ENCODE measurements around the gene KIF3B. TPM values are rescaled to one million over a fixed set of nuclear protein-coding genes. Genes with fewer than 3 reads are reported as not detected.

Gene KIF3B
- total and polyA plus RNA-seq, 2 donors (not counting 1 experiment from before 2014, with no cell fraction given): 12.7 to 17.5 TPM

GRCh38 chr20:32238483-32239425, 38.7 kb upstream of the KIF3B start:
- Histone ChIP-seq H2AFZ (ENCODE audit: insufficient read depth, low read depth, low read length, poor library complexity, severe bottlenecking) (no peak overlapping the region), H3K4me1 (ENCODE audit: control insufficient read depth in 2 of 2, insufficient read depth in 2 of 2, low read length in 2 of 2) (peaks cover 8 to 11% of the 10 kb centered on the region in 2 donors), H3K9me3 (ENCODE audit: control extremely low read depth in 1 of 3, control insufficient read depth in 2 of 3, insufficient read depth in 1 of 3, low read length in 2 of 3) (no peaks in the 10 kb centered on the region), H3K36me3 (replicated peaks in 1 of 2; ENCODE audit: control extremely low read depth in 1 of 2, control insufficient read depth in 1 of 2, extremely low read depth in 1 of 2, insufficient read depth in 2 of 2, low read length in 1 of 2) (peaks cover 0 to 31% of the 10 kb centered on the region in 2 experiments), H3K79me2 (ENCODE audit: control insufficient read depth, insufficient read depth, low read length) (no peaks in the 10 kb centered on the region), H3K4me3 (ENCODE audit: control extremely low read depth in 1 of 5, extremely low read depth in 1 of 5, insufficient read depth in 1 of 5, low read depth in 2 of 5, low read length in 4 of 5) (no peak overlapping the region), H4K20me1 (ENCODE audit: control insufficient read depth, insufficient read depth, low read length, poor library complexity, severe bottlenecking) (no peaks in the 10 kb centered on the region), H3K27me3 (replicated peaks in 1 of 4; ENCODE audit: control extremely low read depth in 1 of 4, control insufficient read depth in 3 of 4, insufficient read depth in 4 of 4, low read length in 3 of 4) (no peaks in the 10 kb centered on the region), H3K9ac (ENCODE audit: low read length) (no peak overlapping the region), H3K27ac (ENCODE audit: low read length in 2 of 2) (no peak overlapping the region), H3K4me2 (replicated peaks; ENCODE audit: low read depth, low read length, poor library complexity, severe bottlenecking) (no peak overlapping the region)
- no peak for DNase-seq
- H3K4me3 Mint-ChIP-seq: no peak overlapping the region
- POLR2A ChIA-PET: no interaction called here
- no peaks in the 10 kb centered on the region for H3K9me3 Mint-ChIP-seq (ENCODE audit: insufficient read depth)
- no peak for TF ChIP-seq EZH2 (IDR thresholded peaks at IDR 0.05; ENCODE audit: borderline replicate concordance, insufficient read depth, low read depth, low read length, poor library complexity, severe bottlenecking)
- TF ChIP-seq CTCF (IDR thresholded peaks at IDR 0.05): no peak
- CTCF ChIA-PET: no interaction called here
- H3K4me1 Mint-ChIP-seq: peaks cover 13% of the 10 kb centered on the region
- ATAC-seq (ENCODE audit: low read depth): no peak
- H3K27ac Mint-ChIP-seq: no peak overlapping the region
- 79% methylated on average over 7 of the region's 9 CpGs for WGBS (ENCODE audit: insufficient coverage)
- no peaks in the 10 kb centered on the region for H3K27me3 Mint-ChIP-seq
- intact Hi-C loops (cut with micrococcal nuclease): loop anchor here (10.0 kb wide), 1 partner anchor 416 kb away; no protein-coding TSS in a partner anchor

- WGBS (ENCODE audit: insufficient coverage): no CpG with 5 or more reads among the region's 1 CpG
- Histone ChIP-seq H4K20me1 (ENCODE audit: control insufficient read depth, insufficient read depth, low read length, poor library complexity, severe bottlenecking) (no peaks in the 10 kb centered on the region), H3K27ac (ENCODE audit: low read length in 2 of 2) (no peak overlapping the region), H3K9ac (ENCODE audit: low read length) (no peak overlapping the region), H3K79me2 (ENCODE audit: control insufficient read depth, insufficient read depth, low read length) (no peaks in the 10 kb centered on the region), H3K9me3 (ENCODE audit: control extremely low read depth in 1 of 3, control insufficient read depth in 2 of 3, insufficient read depth in 1 of 3, low read length in 2 of 3) (no peaks in the 10 kb centered on the region), H3K27me3 (replicated peaks in 1 of 4; ENCODE audit: control extremely low read depth in 1 of 4, control insufficient read depth in 3 of 4, insufficient read depth in 4 of 4, low read length in 3 of 4) (no peaks in the 10 kb centered on the region), H2AFZ (ENCODE audit: insufficient read depth, low read depth, low read length, poor library complexity, severe bottlenecking) (no peak overlapping the region), H3K36me3 (replicated peaks in 1 of 2; ENCODE audit: control extremely low read depth in 1 of 2, control insufficient read depth in 1 of 2, extremely low read depth in 1 of 2, insufficient read depth in 2 of 2, low read length in 1 of 2) (peaks cover 0 to 18% of the 10 kb centered on the region in 2 experiments), H3K4me2 (replicated peaks; ENCODE audit: low read depth, low read length, poor library complexity, severe bottlenecking) (no peak overlapping the region), H3K4me1 (ENCODE audit: control insufficient read depth in 2 of 2, insufficient read depth in 2 of 2, low read length in 2 of 2) (peaks cover 7 to 8% of the 10 kb centered on the region in 2 donors), H3K4me3 (ENCODE audit: control extremely low read depth in 1 of 5, extremely low read depth in 1 of 5, insufficient read depth in 1 of 5, low read depth in 2 of 5, low read length in 4 of 5) (no peak overlapping the region)
- H3K27ac Mint-ChIP-seq: no peak overlapping the region
- ATAC-seq (ENCODE audit: low read depth): no peak
- H3K27me3 Mint-ChIP-seq: no peaks in the 10 kb centered on the region
- intact Hi-C loops (cut with micrococcal nuclease): no loop called here
- CTCF ChIA-PET: no interaction called here
- no peak overlapping the region for H3K4me3 Mint-ChIP-seq
- peaks cover 12% of the 10 kb centered on the region for H3K4me1 Mint-ChIP-seq
- TF ChIP-seq CTCF (IDR thresholded peaks at IDR 0.05) (no peak), EZH2 (IDR thresholded peaks at IDR 0.05; ENCODE audit: borderline replicate concordance, insufficient read depth, low read depth, low read length, poor library complexity, severe bottlenecking) (no peak)
- POLR2A ChIA-PET: no interaction called here
- no peaks in the 10 kb centered on the region for H3K9me3 Mint-ChIP-seq (ENCODE audit: insufficient read depth)
- DNase-seq: no peak
Observed at GRCh38 chr20:32240205-32240604, 37.2 kb upstream of the KIF3B start.

Data from B cell (primary cell).